Activated CD8-positive, alpha-beta T cell treated with anti-CD3 and anti-CD28 coated beads, Interleukin-2, amount 10 ng/mL, durations not matched to agents 7 days and 5 days (primary cell): Measurements from ENCODE around the gene CALHM1. TPM values are rescaled to one million over a fixed set of nuclear protein-coding genes. Genes with fewer than 3 reads are reported as not detected.
A peak's percentile ranks its signal among the peaks of the same experiment; 100 is the strongest.
"Not testable (repeated sequence)": the region's sequence is repeated elsewhere in the genome, so short reads cannot be mapped to it uniquely, and the experiment has no call there.

ENCODE experiments used
- ATAC-seq: fragments of 150-1000 bp; cut with Tn5 transposase; one replicate; pipeline ENCODE4 v1.10.0; 2021; ENCODE audit warnings: moderate library complexity
- CTCF ChIA-PET: fragments of 350-600 bp; sonication (Branson Sonifier 250); formaldehyde crosslinking; loops from one replicate; lab custom pipeline; 2021; ENCODE audit warnings: antibody characterized with exemption; lab: Charles Lee
- POLR2A ChIA-PET: fragments of 350-600 bp; sonication (Branson Sonifier 250); formaldehyde crosslinking; loops from one replicate; lab custom pipeline; 2021; ENCODE audit warnings: antibody characterized with exemption; lab: Charles Lee
- DNase-seq: peaks from one replicate; pipeline ENCODE4 v3.0.0-alpha.2; 2020
- H3K27ac Mint-ChIP-seq: one replicate; pipeline ENCODE4 v1.8.0; 2021; ENCODE audit warnings: mild to moderate bottlenecking, mixed read lengths
- H3K27me3 Mint-ChIP-seq: one replicate; pipeline ENCODE4 v1.8.0; 2021; ENCODE audit warnings: low read depth, mixed read lengths
- H3K36me3 Mint-ChIP-seq: one replicate; pipeline ENCODE4 v1.8.0; 2021; ENCODE audit warnings: low read depth, mixed read lengths
- H3K4me1 Mint-ChIP-seq: one replicate; pipeline ENCODE4 v1.8.0; 2021; ENCODE audit warnings: low read depth, mixed read lengths
- H3K4me3 Mint-ChIP-seq: one replicate; pipeline ENCODE4 v1.8.0; 2021; ENCODE audit warnings: mild to moderate bottlenecking, mixed read lengths
- H3K9me3 Mint-ChIP-seq: one replicate; pipeline ENCODE4 v1.8.0; 2022; ENCODE audit warnings: mixed read lengths; ENCODE audit not compliant: insufficient read depth
- total RNA-seq, 2 experiments: library from RNA; stranded (reverse); gene quantifications; one replicate each; pipeline ENCODE4 v1.2.3, GENCODE V29; 2021

Gene CALHM1
- total RNA-seq: 1 to 10 TPM; 1.8 TPM

DNA sequence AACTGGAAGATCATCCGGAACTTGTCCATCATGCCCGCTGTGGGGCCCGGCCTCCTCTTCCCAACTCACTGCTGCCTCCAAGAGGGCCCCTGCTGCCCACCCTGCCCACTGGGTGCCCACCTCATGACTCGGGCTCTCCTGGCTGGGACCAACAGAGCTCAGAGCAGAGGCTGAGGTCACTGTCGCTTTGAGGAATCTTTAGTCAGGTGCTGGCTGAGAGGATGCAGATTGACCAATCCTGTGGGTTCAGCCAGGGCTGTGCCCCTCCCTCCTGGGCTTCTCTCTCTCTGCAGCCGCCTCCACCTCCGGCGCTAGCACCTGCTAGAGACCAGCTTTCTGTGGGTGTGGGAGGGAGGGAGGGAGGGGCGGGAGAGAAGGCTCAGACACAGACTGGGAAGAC is at the start of gene CALHM1:
TSS of gene CALHM1 (minus strand) at position 181 of the 400 bp plus-strand sequence. CDS start at position 32, 149 bp downstream.
- CTCF ChIA-PET: interaction anchor here (1.2 to 1.9 kb wide), 3 partner anchors 11 to 22 kb away, joined by 3 to 9 read pairs (median 3); no protein-coding TSS in a partner anchor
- DNase-seq: peak; percentile 59
- Mint-ChIP-seq H3K27me3 (no peaks in the 10 kb centered on the region), H3K27ac (peak within 1 kb of the TSS; percentile 86), H3K9me3 (no peaks in the 10 kb centered on the region), H3K4me3 (peak within 1 kb of the TSS; percentile 57), H3K36me3 (peaks cover 6% of the 10 kb centered on the region), H3K4me1 (peaks cover 59% of the 10 kb centered on the region)
- peak; percentile 74 for ATAC-seq
- POLR2A ChIA-PET: interaction anchor here (1.7 kb wide), 1 partner anchor 12 kb away, joined by 8 read pairs; no protein-coding TSS in a partner anchor

DNA sequence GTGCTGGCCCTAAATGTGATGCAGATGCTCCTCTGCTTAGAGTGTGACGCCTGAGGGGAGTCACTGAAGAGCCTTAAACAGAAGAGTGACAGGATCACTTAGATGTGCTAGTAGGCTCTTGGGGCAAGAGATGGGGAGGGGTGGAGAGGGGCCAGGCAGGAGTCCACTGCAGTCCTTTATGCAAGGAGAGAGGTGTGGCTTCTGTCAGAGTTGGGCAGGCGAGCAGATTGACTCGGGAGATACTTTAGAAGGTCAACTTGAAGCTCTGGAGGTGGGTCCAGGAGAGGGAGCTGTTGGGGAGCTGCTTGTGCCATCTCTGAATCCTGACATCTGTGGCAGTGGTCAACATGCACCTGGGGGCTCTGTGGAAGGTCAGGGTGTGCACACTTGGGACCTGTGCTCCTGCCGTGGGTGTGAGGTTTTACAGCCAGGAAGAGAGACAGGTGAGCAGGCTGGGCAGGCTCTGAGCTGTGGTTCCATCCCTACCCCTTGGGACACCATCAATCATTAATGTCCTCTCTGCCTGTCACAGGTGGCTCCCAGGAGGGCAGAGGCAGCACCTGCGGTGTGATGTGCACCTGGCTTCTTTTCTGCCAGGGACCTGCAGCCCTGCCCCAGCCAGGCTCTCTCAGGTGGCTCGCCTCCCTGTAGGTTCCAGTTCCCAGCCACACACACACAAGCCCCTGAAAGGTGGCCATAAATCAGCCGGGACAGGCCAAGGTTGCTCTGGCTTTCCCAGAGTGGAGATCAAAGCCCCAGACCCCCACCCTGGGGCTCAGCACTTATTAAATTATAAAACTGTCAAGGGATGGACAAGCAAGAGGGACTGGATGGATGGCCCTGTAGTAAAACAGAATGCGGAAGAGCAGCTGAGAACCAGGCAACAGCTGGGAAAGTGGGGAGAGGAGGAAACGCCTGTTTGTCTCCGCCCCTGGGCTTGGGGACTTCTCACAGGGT is 48.8 kb upstream of the CALHM1 start:
- Mint-ChIP-seq H3K36me3 (no peaks in the 10 kb centered on the region), H3K9me3 (no peaks in the 10 kb centered on the region), H3K27ac (no peak overlapping the region), H3K4me3 (no peak overlapping the region), H3K4me1 (peaks cover 8% of the 10 kb centered on the region), H3K27me3 (peaks cover 36% of the 10 kb centered on the region)
- no peak for DNase-seq
- no peak for ATAC-seq
- POLR2A ChIA-PET: interaction anchor here (1.2 kb wide), 1 partner anchor 57 kb away, joined by 3 read pairs; no protein-coding TSS in a partner anchor
- CTCF ChIA-PET: no interaction called here

GRCh38 chr10:103506061-103506460 is 47.4 kb upstream of the CALHM1 start:
- no peak overlapping the region for H3K4me3 Mint-ChIP-seq
- H3K36me3 Mint-ChIP-seq: no peaks in the 10 kb centered on the region
- POLR2A ChIA-PET: no interaction called here
- ATAC-seq (no peak), DNase-seq (no peak)
- H3K27ac Mint-ChIP-seq: no peak overlapping the region
- peaks cover 42% of the 10 kb centered on the region for H3K27me3 Mint-ChIP-seq
- no peaks in the 10 kb centered on the region for H3K9me3 Mint-ChIP-seq
- CTCF ChIA-PET: no interaction called here
- H3K4me1 Mint-ChIP-seq: peaks cover 8% of the 10 kb centered on the region

GRCh38 chr10:103504181-103504783 is 45.6 kb upstream of the CALHM1 start:
- CTCF ChIA-PET: interaction anchor here (1.0 to 1.3 kb wide), 3 partner anchors 18 to 42 kb away, joined by 3 to 4 read pairs (median 4); no protein-coding TSS in a partner anchor
- ATAC-seq: peak; percentile 85
- Mint-ChIP-seq H3K9me3 (no peaks in the 10 kb centered on the region), H3K36me3 (no peaks in the 10 kb centered on the region), H3K27ac (no peak overlapping the region), H3K4me1 (peaks cover 14% of the 10 kb centered on the region), H3K4me3 (no peak overlapping the region), H3K27me3 (peaks cover 52% of the 10 kb centered on the region)
- peak; percentile 56 for DNase-seq
- POLR2A ChIA-PET: interaction anchor here (0.7 kb wide), 1 partner anchor 12 kb away, joined by 3 read pairs; no protein-coding TSS in a partner anchor

DNA sequence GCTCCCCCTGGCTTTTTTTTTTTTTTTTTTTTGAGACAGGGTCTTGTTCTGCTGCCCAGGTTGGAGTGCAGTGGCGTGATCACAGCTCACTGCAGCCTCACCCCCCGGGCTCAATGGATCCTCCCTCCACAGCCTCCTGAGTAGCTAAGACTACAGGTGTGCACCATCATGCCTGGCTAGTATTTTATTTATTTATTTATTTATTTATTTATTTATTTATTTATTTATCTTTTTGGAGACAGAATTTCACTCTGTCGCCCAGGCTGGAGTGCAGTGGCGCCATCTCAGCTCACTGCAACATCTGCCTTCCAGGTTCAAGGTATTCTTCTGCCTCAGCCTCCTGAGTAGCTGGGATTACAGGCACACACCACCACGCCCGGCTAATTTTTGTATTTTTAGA is 45.1 kb upstream of the CALHM1 start:
- H3K4me1 Mint-ChIP-seq: peaks cover 14% of the 10 kb centered on the region
- DNase-seq, H3K36me3 Mint-ChIP-seq, H3K27ac Mint-ChIP-seq, H3K4me3 Mint-ChIP-seq, H3K9me3 Mint-ChIP-seq: not testable (repeated sequence)
- peak; percentile 12 for ATAC-seq
- ChIA-PET CTCF (interaction anchor here (1.0 to 1.3 kb wide), 3 partner anchors 18 to 43 kb away, joined by 3 to 4 read pairs (median 4); no protein-coding TSS in a partner anchor), POLR2A (interaction anchor here (0.7 kb wide), 1 partner anchor 11 kb away, joined by 3 read pairs; no protein-coding TSS in a partner anchor)
- H3K27me3 Mint-ChIP-seq: peaks cover 52% of the 10 kb centered on the region

- DNase-seq (no peak), ATAC-seq (no peak)
- Mint-ChIP-seq H3K36me3 (no peaks in the 10 kb centered on the region), H3K9me3 (no peaks in the 10 kb centered on the region), H3K27me3 (peaks cover 49% of the 10 kb centered on the region), H3K4me1 (peaks cover 14% of the 10 kb centered on the region), H3K27ac (no peak overlapping the region), H3K4me3 (no peak overlapping the region)
- ChIA-PET CTCF (interaction anchor here (1.0 to 1.1 kb wide), 2 partner anchors 17 to 44 kb away, joined by 3 to 4 read pairs; no protein-coding TSS in a partner anchor), POLR2A (interaction anchor here (0.6 to 0.8 kb wide), 2 partner anchors 9 to 111 kb away, joined by 3 read pairs; partner anchors contain the start of gene NEURL1)
These were observed 44.4 kb upstream of the CALHM1 start for GRCh38 chr10:103502849-103503660.

GRCh38 chr10:103501186-103501585 is 42.5 kb upstream of the CALHM1 start:
- Mint-ChIP-seq H3K36me3 (no peaks in the 10 kb centered on the region), H3K27me3 (peaks cover 57% of the 10 kb centered on the region), H3K4me1 (peaks cover 14% of the 10 kb centered on the region), H3K9me3 (no peaks in the 10 kb centered on the region), H3K4me3 (no peak overlapping the region), H3K27ac (no peak overlapping the region)
- no peak for ATAC-seq
- POLR2A ChIA-PET: no interaction called here
- DNase-seq: no peak
- CTCF ChIA-PET: interaction anchor here (0.9 to 3.4 kb wide), 3 partner anchors 15 to 92 kb away, joined by 3 to 14 read pairs (median 4); no protein-coding TSS in a partner anchor

GRCh38 chr10:103500481-103500880 is 41.8 kb upstream of the CALHM1 start:
- Mint-ChIP-seq H3K9me3 (no peaks in the 10 kb centered on the region), H3K36me3 (no peaks in the 10 kb centered on the region), H3K27me3 (peaks cover 58% of the 10 kb centered on the region), H3K4me1 (peaks cover 14% of the 10 kb centered on the region), H3K27ac (no peak overlapping the region), H3K4me3 (no peak overlapping the region)
- DNase-seq (no peak), ATAC-seq (no peak)
- POLR2A ChIA-PET: no interaction called here
- CTCF ChIA-PET: interaction anchor here (1.3 to 3.4 kb wide), 2 partner anchors 14 to 93 kb away, joined by 3 to 14 read pairs; no protein-coding TSS in a partner anchor

- CTCF ChIA-PET: interaction anchor here (3.4 kb wide), 1 partner anchor 13 kb away, joined by 14 read pairs; no protein-coding TSS in a partner anchor
- H3K27me3 Mint-ChIP-seq: peaks cover 64% of the 10 kb centered on the region
These were observed 41.2 kb upstream of the CALHM1 start for GRCh38 chr10:103499881-103500280.

DNA sequence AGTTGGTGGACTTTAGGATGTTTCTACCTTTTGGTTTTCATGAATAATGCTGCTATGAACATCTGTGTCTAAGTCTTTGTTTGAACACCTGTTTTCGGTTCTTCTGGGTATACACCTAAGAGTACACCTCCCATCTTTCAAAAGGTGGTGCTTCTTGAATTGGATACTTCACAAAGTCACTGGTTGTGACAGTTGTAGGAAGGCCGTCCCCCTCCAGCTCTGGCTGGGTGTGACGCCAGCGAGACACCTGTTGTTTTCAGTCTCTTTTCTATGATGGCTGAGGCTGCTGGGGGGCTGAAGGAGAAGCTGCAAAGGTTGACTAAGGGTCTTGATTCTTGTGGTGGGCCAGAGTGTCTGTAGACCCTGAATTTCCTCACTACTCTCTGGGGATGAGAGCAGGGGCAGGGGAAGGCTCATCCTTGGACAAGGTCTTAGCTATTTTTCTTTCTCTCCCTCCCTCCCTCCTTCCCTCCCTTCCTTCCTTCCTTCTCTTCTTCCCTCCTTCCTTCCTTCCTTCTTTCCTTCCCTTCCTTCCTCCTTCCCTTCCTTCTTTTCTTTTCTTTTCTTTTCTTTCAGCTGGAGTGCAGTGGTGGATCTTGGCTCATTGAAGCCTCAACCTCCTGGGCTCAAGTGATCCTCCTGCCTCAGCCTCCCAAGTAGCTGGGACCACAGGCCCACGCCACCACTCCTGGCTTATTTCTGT is 40.4 kb upstream of the CALHM1 start:
- CTCF ChIA-PET: interaction anchor here (1.4 to 3.4 kb wide), 2 partner anchors 12 to 187 kb away, joined by 4 to 14 read pairs; no protein-coding TSS in a partner anchor
- no peaks in the 10 kb centered on the region for H3K36me3 Mint-ChIP-seq
- no peak overlapping the region for H3K27ac Mint-ChIP-seq
- no peak for ATAC-seq
- POLR2A ChIA-PET: interaction anchor here (0.6 kb wide), 1 partner anchor 179 kb away, joined by 3 read pairs; no protein-coding TSS in a partner anchor
- H3K4me3 Mint-ChIP-seq: no peak overlapping the region
- no peaks in the 10 kb centered on the region for H3K9me3 Mint-ChIP-seq
- H3K27me3 Mint-ChIP-seq: peaks cover 68% of the 10 kb centered on the region
- DNase-seq: no peak
- H3K4me1 Mint-ChIP-seq: peaks cover 12% of the 10 kb centered on the region

More at GRCh38 chr10:103499881-103500280, 41.2 kb upstream of the CALHM1 start:
- H3K4me1 Mint-ChIP-seq: peaks cover 14% of the 10 kb centered on the region
- POLR2A ChIA-PET: no interaction called here
- no peaks in the 10 kb centered on the region for H3K9me3 Mint-ChIP-seq
- no peaks in the 10 kb centered on the region for H3K36me3 Mint-ChIP-seq
- DNase-seq (no peak), ATAC-seq (no peak)
- H3K4me3 Mint-ChIP-seq: no peak overlapping the region
- H3K27ac Mint-ChIP-seq: no peak overlapping the region
